Measurements from ENCODE around the gene XIAP.

DNA sequence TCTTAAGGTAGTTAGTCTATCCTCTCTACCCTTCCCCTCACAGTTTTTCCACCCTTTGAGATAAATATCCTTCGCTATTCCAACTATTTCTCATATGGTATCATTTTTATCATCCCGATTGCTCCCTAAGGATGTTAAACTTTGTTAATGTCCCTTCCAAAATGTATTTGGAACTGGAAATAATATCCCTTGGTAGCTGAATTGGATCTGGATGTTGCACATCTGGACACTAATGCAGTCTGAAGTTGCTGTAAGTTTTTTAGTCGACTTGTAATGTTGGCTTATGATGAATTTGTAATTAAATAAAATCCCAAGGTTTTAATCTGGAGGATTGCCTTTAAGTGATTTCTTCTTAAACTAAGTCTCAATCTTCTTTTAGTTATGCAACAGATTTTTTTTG, 22.5 kb downstream of the XIAP start:
- TF ChIP-seq, protein P1, sequence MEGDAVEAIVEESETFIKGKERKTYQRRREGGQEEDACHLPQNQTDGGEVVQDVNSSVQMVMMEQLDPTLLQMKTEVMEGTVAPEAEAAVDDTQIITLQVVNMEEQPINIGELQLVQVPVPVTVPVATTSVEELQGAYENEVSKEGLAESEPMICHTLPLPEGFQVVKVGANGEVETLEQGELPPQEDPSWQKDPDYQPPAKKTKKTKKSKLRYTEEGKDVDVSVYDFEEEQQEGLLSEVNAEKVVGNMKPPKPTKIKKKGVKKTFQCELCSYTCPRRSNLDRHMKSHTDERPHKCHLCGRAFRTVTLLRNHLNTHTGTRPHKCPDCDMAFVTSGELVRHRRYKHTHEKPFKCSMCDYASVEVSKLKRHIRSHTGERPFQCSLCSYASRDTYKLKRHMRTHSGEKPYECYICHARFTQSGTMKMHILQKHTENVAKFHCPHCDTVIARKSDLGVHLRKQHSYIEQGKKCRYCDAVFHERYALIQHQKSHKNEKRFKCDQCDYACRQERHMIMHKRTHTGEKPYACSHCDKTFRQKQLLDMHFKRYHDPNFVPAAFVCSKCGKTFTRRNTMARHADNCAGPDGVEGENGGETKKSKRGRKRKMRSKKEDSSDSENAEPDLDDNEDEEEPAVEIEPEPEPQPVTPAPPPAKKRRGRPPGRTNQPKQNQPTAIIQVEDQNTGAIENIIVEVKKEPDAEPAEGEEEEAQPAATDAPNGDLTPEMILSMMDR (IDR thresholded peaks at IDR 0.05), result no peak
- TF ChIP-seq POLR2AphosphoS5 (IDR thresholded peaks at IDR 0.05), result no peak

Measured in breast epithelium (tissue), 3 donors.